A549 treated with dexamethasone at 1 μM for 4 hours (cell line): ENCODE results near the gene DCTPP1. TPM values are rescaled to one million over a fixed set of nuclear protein-coding genes. Genes with fewer than 3 reads are reported as not detected.

Experiments used
- total RNA-seq: library from RNA; stranded (reverse); fragments of 200-300 nt; extraction: Qiagen RNA extraction; gene quantifications from 5 replicates; pipeline ENCODE4 v1.2.3, GENCODE V29; 2022

The DCTPP1 gene
- total RNA-seq: 98.5 to 114 TPM (median 109 TPM) in 5 replicates

DNA sequence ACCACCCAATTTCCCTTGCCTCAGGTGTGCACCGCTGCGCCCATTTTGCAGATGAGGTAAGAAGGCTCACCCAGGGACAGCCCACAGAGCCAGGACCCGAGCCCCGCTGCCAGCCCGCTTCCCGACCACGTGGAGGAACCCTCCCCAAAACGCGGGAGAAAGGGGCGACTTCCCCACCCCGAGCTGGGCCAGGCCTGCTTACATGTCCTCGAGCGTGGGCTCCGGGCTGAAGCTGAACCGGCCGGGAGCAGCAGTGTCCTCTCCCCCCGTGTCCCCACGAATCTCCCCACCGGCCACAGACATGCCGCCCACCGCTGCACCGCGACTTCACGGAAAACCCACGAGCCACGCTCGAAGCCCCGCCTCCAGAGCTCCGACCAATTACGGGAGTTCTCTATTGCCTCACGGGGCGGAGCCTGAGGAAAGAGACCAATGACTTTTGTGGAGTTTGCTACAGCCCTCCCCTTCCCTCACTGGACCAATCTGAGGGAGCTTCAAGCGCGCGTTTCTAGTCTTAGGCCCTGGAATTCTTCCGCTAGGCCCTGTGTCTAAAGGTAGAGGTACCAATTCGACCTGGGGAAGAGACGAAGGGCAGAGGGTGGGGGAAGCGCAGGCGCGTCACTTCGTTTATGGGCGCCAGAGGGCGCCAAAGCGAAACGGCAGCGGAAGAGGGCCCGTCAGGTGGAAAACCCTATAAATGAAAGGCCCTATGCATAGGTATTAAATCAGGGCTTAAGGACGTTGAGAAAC is at the start of gene DCTPP1:
Gene DCTPP1 (minus strand): TSS at position 353 of the 750 bp plus-strand sequence. CDS start 50 bp downstream, at position 303.

DNA sequence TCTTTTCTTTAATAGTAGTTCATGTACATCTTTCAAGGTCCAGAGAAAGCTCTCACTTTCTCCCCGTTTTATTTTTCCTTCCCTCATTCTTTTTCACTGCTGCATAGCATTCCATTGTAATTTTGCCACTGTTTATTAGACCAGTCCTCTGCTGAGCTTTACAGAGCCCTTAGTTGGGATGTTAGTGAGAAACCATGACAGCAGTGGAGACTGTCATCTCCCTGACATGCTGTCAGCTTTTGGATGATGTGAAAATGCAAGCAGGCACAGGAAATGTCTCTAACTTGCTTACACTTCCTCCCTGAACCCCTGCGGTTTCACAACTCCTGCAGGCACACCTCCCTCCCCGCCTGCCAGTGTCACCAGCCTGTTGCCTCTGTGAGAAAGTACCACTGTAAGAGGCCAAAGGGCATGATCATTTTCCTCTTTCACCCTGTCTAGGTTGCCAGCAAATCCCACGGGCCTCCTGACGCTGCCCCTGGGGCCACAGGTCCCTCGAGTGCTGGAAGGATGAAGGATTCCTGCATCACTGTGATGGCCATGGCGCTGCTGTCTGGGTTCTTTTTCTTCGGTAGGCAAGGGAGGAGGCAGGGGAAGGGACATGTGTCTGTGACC is 42.6 kb upstream of the DCTPP1 start, which contains the start of gene ITGAL:
Gene ITGAL (plus strand): TSS at position 415 of the 615 bp plus-strand sequence. CDS start 96 bp downstream, at position 511.

DNA sequence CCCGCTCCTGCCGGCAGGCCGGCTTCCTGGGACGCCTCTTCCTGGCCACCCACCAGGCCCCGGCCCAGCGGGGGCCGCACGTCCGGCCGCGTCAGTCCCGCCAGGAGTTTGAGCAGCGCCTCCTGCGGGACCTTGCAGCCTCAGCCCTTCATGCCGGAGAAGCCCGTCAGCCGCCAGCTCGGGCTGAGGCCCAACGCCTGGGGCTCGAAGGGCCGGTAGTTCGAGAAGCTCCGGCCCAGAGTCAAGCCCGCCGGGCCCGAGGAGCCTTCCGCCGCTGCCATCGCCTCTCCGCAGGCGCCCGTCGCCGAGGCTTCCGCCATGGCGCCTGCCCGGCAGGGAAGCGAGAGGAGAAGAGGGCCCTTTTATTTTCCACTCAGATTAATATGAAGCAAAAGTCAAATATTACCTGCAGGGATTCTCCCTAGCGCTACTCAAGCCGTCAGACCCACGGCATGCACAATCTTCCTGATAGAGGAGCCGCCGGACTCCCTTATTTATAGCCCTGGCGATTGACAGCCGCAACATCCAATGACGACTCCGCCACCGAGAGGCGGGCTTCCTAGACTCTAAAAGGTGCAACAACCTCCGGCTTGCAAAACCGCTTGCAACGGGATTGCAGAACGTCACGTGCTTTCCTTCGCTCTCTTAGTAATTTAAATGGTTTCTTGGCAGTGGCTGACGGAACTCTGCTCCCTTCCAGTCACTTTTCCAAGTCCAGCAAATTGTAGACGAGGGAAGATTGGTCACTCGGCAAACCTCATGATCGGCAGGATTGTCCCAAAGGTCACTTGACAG is 15.8 kb upstream of the DCTPP1 start, which contains the start of gene SEPHS2:
Gene SEPHS2 (minus strand): TSS at position 467 of the 795 bp plus-strand sequence. CDS start 147 bp downstream, at position 320.

DNA sequence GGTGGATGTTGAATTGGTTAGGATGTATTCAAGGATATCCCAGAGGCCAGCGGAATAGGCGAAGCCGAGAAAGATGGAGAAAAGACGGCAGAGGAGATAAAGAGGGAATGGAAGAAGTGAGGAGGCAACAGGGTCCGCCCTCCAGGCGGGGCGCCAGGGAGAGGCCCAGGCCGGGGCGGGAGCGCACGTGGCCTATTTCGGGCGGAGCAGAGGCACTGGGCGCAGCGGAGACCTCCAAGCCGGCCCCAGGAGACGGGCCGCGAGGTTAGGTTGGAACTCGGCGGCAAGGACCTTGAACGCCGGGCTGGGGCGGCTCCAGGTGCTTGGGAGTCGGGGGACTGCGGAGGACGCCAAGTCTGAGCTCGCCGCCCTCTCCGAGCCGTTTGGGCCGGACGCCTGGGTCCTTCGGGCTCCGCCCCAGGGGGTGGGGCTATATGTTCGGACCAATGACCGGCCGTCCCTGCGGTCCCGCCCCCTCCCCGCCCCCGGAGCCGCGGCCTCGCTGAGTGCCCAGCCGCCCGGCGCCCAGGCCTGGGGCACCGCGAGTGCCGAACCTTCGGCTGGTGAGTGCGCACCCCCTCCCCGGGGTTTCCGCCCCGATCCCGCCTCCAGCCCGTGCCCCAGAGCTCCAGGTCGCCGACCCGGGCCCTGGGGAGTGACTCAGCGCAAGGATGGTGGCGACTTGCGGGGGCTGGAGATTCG is 22.6 kb downstream of the DCTPP1 start, which contains the start of gene ZNF771:
Gene ZNF771 (plus strand): TSS at position 505 of the 702 bp plus-strand sequence. CDS start 448 bp downstream, outside the sequence.

DNA sequence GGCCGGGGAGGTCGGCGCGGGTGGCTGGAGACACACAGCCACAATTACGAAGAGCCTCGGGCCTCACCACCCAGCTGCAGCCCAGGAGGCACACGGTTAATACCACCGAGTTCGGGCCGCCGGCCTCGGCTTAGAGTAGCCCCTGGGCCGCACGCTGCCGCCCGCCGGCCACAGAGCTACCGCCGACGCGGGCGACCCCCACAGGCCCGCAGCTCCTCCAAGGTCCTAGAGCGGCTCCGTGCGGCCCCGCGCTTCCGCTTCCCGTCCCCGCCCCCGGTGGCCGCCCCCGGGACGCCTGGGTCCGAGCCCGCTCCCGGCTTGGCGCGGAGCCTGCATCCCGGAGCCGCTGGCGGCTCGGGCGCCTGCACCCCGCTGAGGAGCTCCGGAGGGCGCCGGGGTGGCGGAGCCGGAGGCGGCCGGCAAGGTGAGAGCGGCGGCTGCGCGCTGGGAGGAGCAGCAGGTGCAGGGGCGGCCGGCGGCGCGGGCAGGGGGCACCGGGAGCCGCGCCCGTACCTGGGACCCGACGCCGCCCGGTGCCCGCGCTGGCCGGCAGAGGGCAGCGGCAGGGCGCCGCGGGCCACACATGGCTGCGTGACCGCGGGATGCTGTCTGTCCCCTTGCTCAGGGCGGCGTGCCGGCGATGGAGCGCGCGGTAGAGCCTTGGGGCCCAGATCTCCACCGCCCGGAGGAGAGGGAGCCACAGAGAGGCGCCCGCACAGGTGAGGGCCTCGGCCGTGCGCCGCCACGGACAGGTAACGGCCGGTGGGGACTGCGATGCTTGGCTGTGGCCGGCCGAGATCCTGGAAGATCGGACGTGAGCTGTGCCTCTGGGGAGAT is 34.5 kb downstream of the DCTPP1 start, which contains the start of gene ZNF48:
Gene ZNF48 (plus strand): TSS at position 266 of the 837 bp plus-strand sequence. CDS start 375 bp downstream, at position 641.

DNA sequence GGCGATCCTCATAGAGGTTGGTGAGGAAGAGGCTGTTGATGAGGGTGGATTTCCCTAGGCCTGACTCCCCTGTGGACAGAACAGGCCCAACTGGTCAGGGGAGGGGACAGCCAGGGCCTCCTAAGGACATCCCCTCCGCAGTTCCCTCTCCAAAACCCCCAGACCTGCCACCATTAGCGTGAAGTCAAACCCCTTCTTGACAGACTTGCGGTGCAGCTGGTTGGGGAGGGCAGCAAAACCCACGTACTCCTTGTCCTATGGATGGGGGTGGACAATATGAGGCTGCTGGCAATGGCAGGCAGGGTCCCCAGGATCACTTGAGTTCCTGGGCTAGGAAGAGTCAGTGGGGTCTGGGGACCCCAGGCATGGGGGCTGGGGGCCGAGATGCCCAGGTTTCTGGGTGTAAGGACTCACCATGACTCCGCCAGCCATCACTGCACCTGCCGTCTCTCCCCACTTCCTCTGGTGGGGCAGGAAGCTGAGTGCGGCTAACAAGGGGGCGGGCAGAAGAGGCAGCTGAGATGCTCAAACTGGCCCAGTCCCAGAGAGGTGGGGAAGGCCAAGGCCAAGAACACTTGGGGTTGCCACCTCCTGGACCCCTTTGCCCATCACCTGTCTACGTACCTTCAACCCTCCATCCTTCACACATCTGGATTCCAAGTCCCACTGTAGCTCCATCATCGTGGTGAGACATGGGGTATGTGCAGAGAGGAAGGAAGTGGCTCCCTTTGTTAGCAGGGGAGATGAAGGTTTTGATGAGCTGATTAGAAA is 47.5 kb downstream of the DCTPP1 start, which contains the start of gene SEPTIN1:
Gene SEPTIN1 (minus strand): TSS at position 451 of the 771 bp plus-strand sequence. CDS start 19 bp downstream, at position 432.

DNA sequence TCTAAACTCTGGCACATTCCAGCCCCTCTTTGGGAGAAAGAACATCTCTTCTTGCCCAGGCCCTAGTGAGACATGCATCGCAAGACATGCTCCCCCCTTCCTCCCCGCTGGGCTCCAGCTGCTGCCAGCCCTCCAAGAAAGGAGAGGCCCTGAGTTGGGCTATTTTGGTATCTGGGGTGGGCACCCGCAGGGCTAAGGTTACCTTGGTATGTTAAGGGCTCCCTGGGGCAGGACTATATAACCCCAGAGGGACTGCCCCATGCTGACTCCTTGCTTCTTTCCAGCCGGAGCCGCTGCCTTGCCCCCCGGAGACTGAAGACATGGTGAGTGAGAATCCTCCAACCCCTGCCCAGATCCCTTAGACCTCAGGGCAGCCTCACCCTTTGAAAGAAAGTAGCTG is 55.3 kb downstream of the DCTPP1 start, which contains the start of gene MYL11:
Gene MYL11 (plus strand): TSS at position 265 of the 400 bp plus-strand sequence. CDS start 56 bp downstream, at position 321.

Other genes starting within 250 kb of the DCTPP1 start
- 2.0 to 3.3 TPM (median 3.0 TPM) in 5 replicates for gene CORO1A, start 246.4 kb downstream of the DCTPP1 start, total RNA-seq
- 145 to 190 TPM (median 152 TPM) in 5 replicates for gene BOLA2B, start 236.4 kb downstream of the DCTPP1 start, total RNA-seq
- 3.4 to 20.4 TPM (median 6.7 TPM) in 5 replicates for gene SLX1A, start 236.2 kb downstream of the DCTPP1 start, total RNA-seq
- 3.1 to 8.8 TPM (median 5.6 TPM) in 5 replicates for gene SULT1A3, start 230.8 kb downstream of the DCTPP1 start, total RNA-seq
- gene NPIPB13, start 181.6 kb downstream of the DCTPP1 start, total RNA-seq: 1.7 to 3.4 TPM (median 2.9 TPM) in 5 replicates
- 63.4 to 68.7 TPM (median 64.9 TPM) in 5 replicates for gene CD2BP2, start 74.7 kb downstream of the DCTPP1 start, total RNA-seq
- 19.6 to 32.4 TPM (median 31.4 TPM) in 5 replicates for gene TBC1D10B, start 59.5 kb downstream of the DCTPP1 start, total RNA-seq
- gene MYL11, start 55.2 kb downstream of the DCTPP1 start, total RNA-seq: 0.41 to 0.97 TPM (median 0.53 TPM) in 3 of 5 replicates, not detected in the others
- gene SEPTIN1, start 47.5 kb downstream of the DCTPP1 start, total RNA-seq: 0.87 to 2.8 TPM (median 2.3 TPM) in 5 replicates
- 11.5 to 13.9 TPM (median 13.3 TPM) in 5 replicates for gene ZNF48, start 34.6 kb downstream of the DCTPP1 start, total RNA-seq
- 3.2 to 4.3 TPM (median 4.2 TPM) in 5 replicates for gene ZNF771, start 22.4 kb downstream of the DCTPP1 start, total RNA-seq
- gene SEPHS2, start 15.8 kb upstream of the DCTPP1 start, total RNA-seq: 43.0 to 47.1 TPM (median 44.3 TPM) in 5 replicates
- gene ITGAL, start 42.7 kb upstream of the DCTPP1 start, total RNA-seq: 0.02 to 0.16 TPM (median 0.11 TPM) in 3 of 5 replicates, not detected in the others
- gene ZNF768, start 96.5 kb upstream of the DCTPP1 start, total RNA-seq: 37.5 to 48.9 TPM (median 48.5 TPM) in 5 replicates
- gene ZNF747, start 104.8 kb upstream of the DCTPP1 start, total RNA-seq: 3.2 to 5.4 TPM (median 4.4 TPM) in 5 replicates
- 3.9 to 6.2 TPM (median 5.8 TPM) in 5 replicates for gene ZNF764, start 128.3 kb upstream of the DCTPP1 start, total RNA-seq
- gene ZNF688, start 141.7 kb upstream of the DCTPP1 start, total RNA-seq: 7.1 to 8.3 TPM (median 7.6 TPM) in 5 replicates
- gene ZNF785, start 155.7 kb upstream of the DCTPP1 start, total RNA-seq: not detected in 5 replicates
- 8.6 to 10.5 TPM (median 9.9 TPM) in 5 replicates for gene ZNF689, start 180.4 kb upstream of the DCTPP1 start, total RNA-seq
- gene PRR14, start 220.9 kb upstream of the DCTPP1 start, total RNA-seq: 15.9 to 23.6 TPM (median 22.7 TPM) in 5 replicates
- gene FBRS, start 228.4 kb upstream of the DCTPP1 start, total RNA-seq: 26.0 to 48.5 TPM (median 46.3 TPM) in 5 replicates